ENCODE measurements around the gene ACSM5. TPM values are rescaled to one million over a fixed set of nuclear protein-coding genes. Genes with fewer than 3 reads are reported as not detected.

Gene ACSM5
- total and polyA plus RNA-seq, 2 of the 8 experiments (the other 6 are each of a cell fraction or from before 2014, with no cell fraction given): not detected

GRCh38 chr16:20399185-20399584 lies 10.1 kb upstream of the ACSM5 start (continued):
- TF ChIP-seq TBP (IDR thresholded peaks at IDR 0.05; ENCODE audit: low read depth, low read length) (no peak), EZH2 (IDR thresholded peaks at IDR 0.05; ENCODE audit: low read depth, low read length, severe bottlenecking) (no peak)
